Activated T-helper 17 cell treated with anti-CD3 and anti-CD28 coated beads, Interleukin-2, amount 50 U/mL, for 72 hours (primary cell): ENCODE results near the gene ERMAP. TPM values are rescaled to one million over a fixed set of nuclear protein-coding genes. Genes with fewer than 3 reads are reported as not detected.
"Not testable (repeated sequence)": the region's sequence is repeated elsewhere in the genome, so short reads cannot be mapped to it uniquely, and the experiment has no call there.

ENCODE experiments used
- ATAC-seq: fragments of 150-1000 bp; cut with Tn5 transposase; replicated peaks from 2 replicates; pipeline ENCODE4 v1.10.0; 2021; ENCODE audit warnings: mild to moderate bottlenecking, moderate library complexity
- H3K27ac Mint-ChIP-seq: one replicate; pipeline ENCODE4 v1.8.0; 2022; ENCODE audit warnings: mixed read lengths
- H3K27me3 Mint-ChIP-seq: one replicate; pipeline ENCODE4 v1.8.0; 2022; ENCODE audit warnings: mixed read lengths
- H3K36me3 Mint-ChIP-seq: one replicate; pipeline ENCODE4 v1.8.0; 2022; ENCODE audit warnings: low read depth, mild to moderate bottlenecking, mixed read lengths
- H3K4me1 Mint-ChIP-seq: one replicate; pipeline ENCODE4 v1.8.0; 2022; ENCODE audit warnings: mixed read lengths
- H3K4me3 Mint-ChIP-seq: one replicate; pipeline ENCODE4 v1.8.0; 2022; ENCODE audit warnings: mild to moderate bottlenecking, mixed read lengths
- H3K9me3 Mint-ChIP-seq: one replicate; pipeline ENCODE4 v1.8.0; 2022; ENCODE audit warnings: mixed read lengths
- total RNA-seq, 2 donors: library from RNA; stranded (reverse); gene quantifications; one replicate each; pipeline ENCODE4 v1.2.3, GENCODE V29; 2022

Gene ERMAP
- total RNA-seq, 2 donors from 2014 or later = 3.7 to 4.8 TPM

GRCh38 chr1:42861014-42861399 is 44.1 kb downstream of the ERMAP start:
- H3K27me3 Mint-ChIP-seq = peaks cover 11% of the 10 kb centered on the region
- H3K9me3 Mint-ChIP-seq = peaks cover 10% of the 10 kb centered on the region
- no peaks in the 10 kb centered on the region for H3K36me3 Mint-ChIP-seq
- no peak overlapping the region for H3K27ac Mint-ChIP-seq
- H3K4me3 Mint-ChIP-seq = no peak overlapping the region
- ATAC-seq = no peak
- H3K4me1 Mint-ChIP-seq = no peaks in the 10 kb centered on the region

GRCh38 chr1:42866549-42866948 is 49.6 kb downstream of the ERMAP start:
- Mint-ChIP-seq H3K4me1 (no peaks in the 10 kb centered on the region), H3K9me3 (no peaks in the 10 kb centered on the region), H3K27ac (no peak overlapping the region), H3K4me3 (no peak overlapping the region), H3K36me3 (no peaks in the 10 kb centered on the region), H3K27me3 (no peaks in the 10 kb centered on the region)
- no peak for ATAC-seq

GRCh38 chr1:42868466-42868865 is 51.5 kb downstream of the ERMAP start:
- H3K4me1 Mint-ChIP-seq, ATAC-seq, H3K36me3 Mint-ChIP-seq, H3K27me3 Mint-ChIP-seq, H3K4me3 Mint-ChIP-seq, H3K27ac Mint-ChIP-seq, H3K9me3 Mint-ChIP-seq: not testable (repeated sequence)

- ATAC-seq, H3K27me3 Mint-ChIP-seq, H3K4me3 Mint-ChIP-seq, H3K36me3 Mint-ChIP-seq, H3K9me3 Mint-ChIP-seq, H3K4me1 Mint-ChIP-seq, H3K27ac Mint-ChIP-seq: not testable (repeated sequence)
Observed at GRCh38 chr1:42869254-42869653, 52.3 kb downstream of the ERMAP start.

GRCh38 chr1:42869751-42870150 is 52.8 kb downstream of the ERMAP start:
- not testable (repeated sequence) for ATAC-seq, H3K36me3 Mint-ChIP-seq, H3K27me3 Mint-ChIP-seq, H3K27ac Mint-ChIP-seq, H3K9me3 Mint-ChIP-seq, H3K4me1 Mint-ChIP-seq, H3K4me3 Mint-ChIP-seq

- H3K27ac Mint-ChIP-seq, ATAC-seq: not testable (repeated sequence)
Observed at GRCh38 chr1:42873108-42873507, 56.2 kb downstream of the ERMAP start.

GRCh38 chr1:42873670-42874069 is 56.7 kb downstream of the ERMAP start:
- H3K27ac Mint-ChIP-seq = no peak overlapping the region
- no peak overlapping the region for H3K4me3 Mint-ChIP-seq
- no peak for ATAC-seq
- H3K9me3 Mint-ChIP-seq = no peaks in the 10 kb centered on the region
- H3K4me1 Mint-ChIP-seq = no peaks in the 10 kb centered on the region
- no peaks in the 10 kb centered on the region for H3K36me3 Mint-ChIP-seq
- H3K27me3 Mint-ChIP-seq = peaks cover 4% of the 10 kb centered on the region

More at GRCh38 chr1:42873108-42873507, 56.2 kb downstream of the ERMAP start:
- H3K36me3 Mint-ChIP-seq, H3K9me3 Mint-ChIP-seq, H3K4me1 Mint-ChIP-seq, H3K4me3 Mint-ChIP-seq, H3K27me3 Mint-ChIP-seq: not testable (repeated sequence)

GRCh38 chr1:42876009-42876408 is 59.1 kb downstream of the ERMAP start:
- H3K9me3 Mint-ChIP-seq = no peaks in the 10 kb centered on the region
- no peak overlapping the region for H3K27ac Mint-ChIP-seq
- H3K36me3 Mint-ChIP-seq = no peaks in the 10 kb centered on the region
- ATAC-seq = no peak
- H3K4me3 Mint-ChIP-seq = no peak overlapping the region
- H3K27me3 Mint-ChIP-seq = peaks cover 4% of the 10 kb centered on the region
- H3K4me1 Mint-ChIP-seq = no peaks in the 10 kb centered on the region

- no peaks in the 10 kb centered on the region for H3K36me3 Mint-ChIP-seq
- peaks cover 4% of the 10 kb centered on the region for H3K27me3 Mint-ChIP-seq
- no peaks in the 10 kb centered on the region for H3K9me3 Mint-ChIP-seq
- H3K27ac Mint-ChIP-seq = no peak overlapping the region
- H3K4me3 Mint-ChIP-seq = no peak overlapping the region
- ATAC-seq = no peak
- H3K4me1 Mint-ChIP-seq = no peaks in the 10 kb centered on the region
Observed at GRCh38 chr1:42877380-42877779, 60.5 kb downstream of the ERMAP start.

- ATAC-seq = no peak
Observed at GRCh38 chr1:42880384-42880783, 63.5 kb downstream of the ERMAP start.

GRCh38 chr1:42886046-42886739 is 69.3 kb downstream of the ERMAP start:
- Mint-ChIP-seq H3K4me1 (no peaks in the 10 kb centered on the region), H3K36me3 (no peaks in the 10 kb centered on the region), H3K4me3 (no peak overlapping the region), H3K27me3 (peaks cover 3% of the 10 kb centered on the region), H3K27ac (no peak overlapping the region), H3K9me3 (no peaks in the 10 kb centered on the region)
- ATAC-seq = no peak

More at GRCh38 chr1:42880384-42880783, 63.5 kb downstream of the ERMAP start:
- peaks cover 7% of the 10 kb centered on the region for H3K27me3 Mint-ChIP-seq
- H3K36me3 Mint-ChIP-seq = no peaks in the 10 kb centered on the region
- H3K4me1 Mint-ChIP-seq = no peaks in the 10 kb centered on the region
- H3K4me3 Mint-ChIP-seq = no peak overlapping the region
- no peaks in the 10 kb centered on the region for H3K9me3 Mint-ChIP-seq
- H3K27ac Mint-ChIP-seq = no peak overlapping the region

- Mint-ChIP-seq H3K9me3 (no peaks in the 10 kb centered on the region), H3K27me3 (peaks cover 3% of the 10 kb centered on the region), H3K4me1 (no peaks in the 10 kb centered on the region), H3K4me3 (no peak overlapping the region), H3K36me3 (no peaks in the 10 kb centered on the region), H3K27ac (no peak overlapping the region)
- no peak for ATAC-seq
Observed at GRCh38 chr1:42886800-42887199, 69.9 kb downstream of the ERMAP start.

- no peak for ATAC-seq
- Mint-ChIP-seq H3K9me3 (no peaks in the 10 kb centered on the region), H3K27me3 (peaks cover 3% of the 10 kb centered on the region), H3K4me1 (no peaks in the 10 kb centered on the region), H3K4me3 (no peak overlapping the region), H3K27ac (no peak overlapping the region), H3K36me3 (no peaks in the 10 kb centered on the region)
Observed at GRCh38 chr1:42887366-42887765, 70.4 kb downstream of the ERMAP start.

- H3K4me3 Mint-ChIP-seq = no peak overlapping the region
- no peak overlapping the region for H3K27ac Mint-ChIP-seq
Observed at GRCh38 chr1:42888013-42888633, 71.2 kb downstream of the ERMAP start.

GRCh38 chr1:42889264-42889663 is 72.3 kb downstream of the ERMAP start:
- H3K36me3 Mint-ChIP-seq = no peaks in the 10 kb centered on the region

More at GRCh38 chr1:42888013-42888633, 71.2 kb downstream of the ERMAP start:
- no peaks in the 10 kb centered on the region for H3K4me1 Mint-ChIP-seq
- H3K9me3 Mint-ChIP-seq = no peaks in the 10 kb centered on the region
- ATAC-seq = no peak
- H3K27me3 Mint-ChIP-seq = peaks cover 3% of the 10 kb centered on the region
- H3K36me3 Mint-ChIP-seq = no peaks in the 10 kb centered on the region

More at GRCh38 chr1:42889264-42889663, 72.3 kb downstream of the ERMAP start:
- H3K27me3 Mint-ChIP-seq = peaks cover 3% of the 10 kb centered on the region
- no peaks in the 10 kb centered on the region for H3K9me3 Mint-ChIP-seq
- H3K4me1 Mint-ChIP-seq = no peaks in the 10 kb centered on the region
- no peak for ATAC-seq
- H3K27ac Mint-ChIP-seq = no peak overlapping the region
- no peak overlapping the region for H3K4me3 Mint-ChIP-seq
